HepG2 (cell line): ENCODE measurements around the gene TEK.

Experiments
- HNRNPUL1 ChIP-seq: fragments of 200-400 bp; formaldehyde crosslinking; IDR thresholded peaks from 2 replicates; pipeline ENCODE4 v1.6.1; 2017; ENCODE audit warnings: low read depth, mild to moderate bottlenecking, low read length, moderate library complexity
- MEIS2 ChIP-seq: sonication (generic); formaldehyde crosslinking; IDR thresholded peaks from 2 replicates; pipeline ENCODE4 v1.9.0; 2021; ENCODE audit warnings: mild to moderate bottlenecking, missing genetic modification reagents
- PHB2 ChIP-seq: fragments of 450-650 bp; IDR thresholded peaks from 2 replicates; pipeline ENCODE4 v1.6.1; 2018; ENCODE audit not compliant: partially characterized antibody
- RAD21 ChIP-seq: fragments of 450-650 bp; formaldehyde crosslinking; IDR thresholded peaks from 2 replicates; pipeline ENCODE4 v1.5.0; 2020; ENCODE audit warnings: mild to moderate bottlenecking
- ZSCAN30 ChIP-seq: sonication (generic); formaldehyde crosslinking; IDR thresholded peaks from 2 replicates; pipeline ENCODE4 v1.5.0; 2020; ENCODE audit warnings: mild to moderate bottlenecking, missing genetic modification reagents
- TF ChIP-seq, protein P1 (sequence below): sonication (generic); formaldehyde crosslinking; IDR thresholded peaks from 2 replicates; pipeline ENCODE4 v1.4.0; 2020; ENCODE audit warnings: missing genetic modification reagents
- TF ChIP-seq, protein P2 (sequence below): sonication (generic); formaldehyde crosslinking; conservative IDR thresholded peaks from 2 replicates; pipeline ENCODE4 v1.4.0; 2020; ENCODE audit warnings: mild to moderate bottlenecking, missing genetic modification reagents, moderate library complexity
- TF ChIP-seq, protein P3 (sequence below): sonication (generic); formaldehyde crosslinking; IDR thresholded peaks from 2 replicates; pipeline ENCODE4 v1.4.0; 2020; ENCODE audit warnings: missing genetic modification reagents
- TF ChIP-seq, protein P4 (sequence below): IDR thresholded peaks from 2 replicates; pipeline ENCODE4 v1.6.1; 2016; ENCODE audit warnings: low read depth, borderline replicate concordance

DNA sequence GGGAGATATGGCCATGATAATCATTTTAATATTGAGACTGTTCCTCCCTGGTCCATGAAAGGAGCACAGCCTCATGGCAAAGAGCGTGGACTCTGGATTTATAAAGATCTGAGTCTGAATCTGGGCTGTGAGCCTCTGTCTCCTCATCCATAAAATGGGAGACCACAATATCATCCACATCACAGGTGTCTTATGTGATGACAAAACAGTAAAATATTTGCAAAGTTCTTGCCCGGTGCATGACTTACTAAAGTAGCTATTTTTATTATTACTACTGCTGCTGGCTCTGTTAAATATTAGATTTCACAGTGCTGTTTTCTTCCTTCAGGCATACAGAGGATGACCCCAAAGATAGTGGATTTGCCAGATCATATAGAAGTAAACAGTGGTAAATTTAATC is 74.1 kb downstream of the TEK start:
- TF ChIP-seq RAD21 (no peak), MEIS2 (CRISPR knock-in tag) (no peak), ZSCAN30 (CRISPR knock-in tag) (no peak), PHB2 (no peak), HNRNPUL1 (no peak)
- TF ChIP-seq, protein P1, sequence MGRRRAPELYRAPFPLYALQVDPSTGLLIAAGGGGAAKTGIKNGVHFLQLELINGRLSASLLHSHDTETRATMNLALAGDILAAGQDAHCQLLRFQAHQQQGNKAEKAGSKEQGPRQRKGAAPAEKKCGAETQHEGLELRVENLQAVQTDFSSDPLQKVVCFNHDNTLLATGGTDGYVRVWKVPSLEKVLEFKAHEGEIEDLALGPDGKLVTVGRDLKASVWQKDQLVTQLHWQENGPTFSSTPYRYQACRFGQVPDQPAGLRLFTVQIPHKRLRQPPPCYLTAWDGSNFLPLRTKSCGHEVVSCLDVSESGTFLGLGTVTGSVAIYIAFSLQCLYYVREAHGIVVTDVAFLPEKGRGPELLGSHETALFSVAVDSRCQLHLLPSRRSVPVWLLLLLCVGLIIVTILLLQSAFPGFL (CRISPR knock-in tag) = no peak
- TF ChIP-seq, protein P2, sequence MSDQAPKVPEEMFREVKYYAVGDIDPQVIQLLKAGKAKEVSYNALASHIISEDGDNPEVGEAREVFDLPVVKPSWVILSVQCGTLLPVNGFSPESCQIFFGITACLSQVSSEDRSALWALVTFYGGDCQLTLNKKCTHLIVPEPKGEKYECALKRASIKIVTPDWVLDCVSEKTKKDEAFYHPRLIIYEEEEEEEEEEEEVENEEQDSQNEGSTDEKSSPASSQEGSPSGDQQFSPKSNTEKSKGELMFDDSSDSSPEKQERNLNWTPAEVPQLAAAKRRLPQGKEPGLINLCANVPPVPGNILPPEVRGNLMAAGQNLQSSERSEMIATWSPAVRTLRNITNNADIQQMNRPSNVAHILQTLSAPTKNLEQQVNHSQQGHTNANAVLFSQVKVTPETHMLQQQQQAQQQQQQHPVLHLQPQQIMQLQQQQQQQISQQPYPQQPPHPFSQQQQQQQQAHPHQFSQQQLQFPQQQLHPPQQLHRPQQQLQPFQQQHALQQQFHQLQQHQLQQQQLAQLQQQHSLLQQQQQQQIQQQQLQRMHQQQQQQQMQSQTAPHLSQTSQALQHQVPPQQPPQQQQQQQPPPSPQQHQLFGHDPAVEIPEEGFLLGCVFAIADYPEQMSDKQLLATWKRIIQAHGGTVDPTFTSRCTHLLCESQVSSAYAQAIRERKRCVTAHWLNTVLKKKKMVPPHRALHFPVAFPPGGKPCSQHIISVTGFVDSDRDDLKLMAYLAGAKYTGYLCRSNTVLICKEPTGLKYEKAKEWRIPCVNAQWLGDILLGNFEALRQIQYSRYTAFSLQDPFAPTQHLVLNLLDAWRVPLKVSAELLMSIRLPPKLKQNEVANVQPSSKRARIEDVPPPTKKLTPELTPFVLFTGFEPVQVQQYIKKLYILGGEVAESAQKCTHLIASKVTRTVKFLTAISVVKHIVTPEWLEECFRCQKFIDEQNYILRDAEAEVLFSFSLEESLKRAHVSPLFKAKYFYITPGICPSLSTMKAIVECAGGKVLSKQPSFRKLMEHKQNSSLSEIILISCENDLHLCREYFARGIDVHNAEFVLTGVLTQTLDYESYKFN (CRISPR knock-in tag) = no peak
- TF ChIP-seq, protein P3, sequence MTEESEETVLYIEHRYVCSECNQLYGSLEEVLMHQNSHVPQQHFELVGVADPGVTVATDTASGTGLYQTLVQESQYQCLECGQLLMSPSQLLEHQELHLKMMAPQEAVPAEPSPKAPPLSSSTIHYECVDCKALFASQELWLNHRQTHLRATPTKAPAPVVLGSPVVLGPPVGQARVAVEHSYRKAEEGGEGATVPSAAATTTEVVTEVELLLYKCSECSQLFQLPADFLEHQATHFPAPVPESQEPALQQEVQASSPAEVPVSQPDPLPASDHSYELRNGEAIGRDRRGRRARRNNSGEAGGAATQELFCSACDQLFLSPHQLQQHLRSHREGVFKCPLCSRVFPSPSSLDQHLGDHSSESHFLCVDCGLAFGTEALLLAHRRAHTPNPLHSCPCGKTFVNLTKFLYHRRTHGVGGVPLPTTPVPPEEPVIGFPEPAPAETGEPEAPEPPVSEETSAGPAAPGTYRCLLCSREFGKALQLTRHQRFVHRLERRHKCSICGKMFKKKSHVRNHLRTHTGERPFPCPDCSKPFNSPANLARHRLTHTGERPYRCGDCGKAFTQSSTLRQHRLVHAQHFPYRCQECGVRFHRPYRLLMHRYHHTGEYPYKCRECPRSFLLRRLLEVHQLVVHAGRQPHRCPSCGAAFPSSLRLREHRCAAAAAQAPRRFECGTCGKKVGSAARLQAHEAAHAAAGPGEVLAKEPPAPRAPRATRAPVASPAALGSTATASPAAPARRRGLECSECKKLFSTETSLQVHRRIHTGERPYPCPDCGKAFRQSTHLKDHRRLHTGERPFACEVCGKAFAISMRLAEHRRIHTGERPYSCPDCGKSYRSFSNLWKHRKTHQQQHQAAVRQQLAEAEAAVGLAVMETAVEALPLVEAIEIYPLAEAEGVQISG (CRISPR knock-in tag) = no peak
- TF ChIP-seq, protein P4, sequence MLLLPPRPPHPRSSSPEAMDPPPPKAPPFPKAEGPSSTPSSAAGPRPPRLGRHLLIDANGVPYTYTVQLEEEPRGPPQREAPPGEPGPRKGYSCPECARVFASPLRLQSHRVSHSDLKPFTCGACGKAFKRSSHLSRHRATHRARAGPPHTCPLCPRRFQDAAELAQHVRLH = no peak
